GM12892 (cell line): ENCODE measurements around the gene OCA2.

Source experiments
- POLR2A ChIP-seq: IDR thresholded peaks from 2 replicates; pipeline ENCODE4 v1.6.1; 2011; ENCODE audit warnings: low read depth, low read length, control low read depth
- POLR2AphosphoS5 ChIP-seq: IDR thresholded peaks from 2 replicates; pipeline ENCODE4 v1.6.1; 2011; ENCODE audit warnings: low read depth, low read length, control low read depth
- TAF1 ChIP-seq: IDR thresholded peaks from 2 replicates; pipeline ENCODE4 v1.6.1; 2011; ENCODE audit warnings: low read depth, mild to moderate bottlenecking, control low read depth, low read length, borderline replicate concordance

DNA sequence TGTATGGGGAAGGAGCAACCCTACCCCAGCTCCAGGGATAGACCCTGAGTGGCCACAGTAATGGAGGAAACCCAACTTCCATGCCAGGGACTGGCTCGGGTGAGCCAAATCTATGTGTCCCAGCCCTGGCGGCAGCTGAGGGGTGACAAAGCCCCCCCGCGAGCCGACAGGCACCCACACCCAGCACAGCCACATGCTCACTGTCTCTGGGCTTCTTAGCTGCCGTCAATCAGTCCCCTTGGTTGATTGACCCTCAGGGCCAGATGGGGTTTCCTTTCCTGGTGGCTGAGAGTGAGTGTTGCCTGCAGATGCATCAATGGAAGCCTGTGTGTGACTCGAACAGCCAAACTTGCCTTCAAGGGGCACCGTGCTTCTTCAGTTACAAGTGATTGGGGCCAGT, 2.1 kb upstream of the OCA2 start:
- TF ChIP-seq POLR2A (no peak), POLR2AphosphoS5 (no peak), TAF1 (no peak)
